HL-60/S4 (cell line): ENCODE measurements around the gene FN3KRP.

Source experiments
- in situ Hi-C: fragments of 300-500 bp; cut with MboI; formaldehyde crosslinking; loops from 2 replicates; pipeline ENCODE4 v1.14.3; 2022; ENCODE audit warnings: low sequenced_read_pairs

The FN3KRP gene

GRCh38 chr17:82703935-82704865 lies 12.3 kb upstream of the FN3KRP start:
- in situ Hi-C loops = no loop called here

GRCh38 chr17:82704886-82705285 lies 11.6 kb upstream of the FN3KRP start:
- in situ Hi-C loops = no loop called here

- in situ Hi-C loops = no loop called here
Measured at GRCh38 chr17:82705756-82706155, 10.8 kb upstream of the FN3KRP start.

GRCh38 chr17:82709024-82709675 lies 7.4 kb upstream of the FN3KRP start:
- in situ Hi-C loops = no loop called here

- in situ Hi-C loops = no loop called here
Measured at GRCh38 chr17:82709676-82710498, 6.6 kb upstream of the FN3KRP start.

GRCh38 chr17:82710499-82711232 lies 5.8 kb upstream of the FN3KRP start:
- in situ Hi-C loops = no loop called here

GRCh38 chr17:82713071-82713723 lies 3.3 kb upstream of the FN3KRP start:
- in situ Hi-C loops = no loop called here

- in situ Hi-C loops = no loop called here
Measured at GRCh38 chr17:82718986-82719685, 2.6 kb downstream of the FN3KRP start.

- in situ Hi-C loops = no loop called here
Measured at GRCh38 chr17:82720204-82720603, 3.7 kb downstream of the FN3KRP start.

- in situ Hi-C loops = no loop called here
Measured at GRCh38 chr17:82722341-82723013, 6.0 kb downstream of the FN3KRP start.

- in situ Hi-C loops = no loop called here
Measured at GRCh38 chr17:82723169-82723807, 6.8 kb downstream of the FN3KRP start.

GRCh38 chr17:82726427-82726826 lies 9.9 kb downstream of the FN3KRP start:
- in situ Hi-C loops = no loop called here

- in situ Hi-C loops = no loop called here
Measured at GRCh38 chr17:82729479-82730260, 13.2 kb downstream of the FN3KRP start.

GRCh38 chr17:82732118-82732743 lies 15.7 kb downstream of the FN3KRP start:
- in situ Hi-C loops = no loop called here

GRCh38 chr17:82734987-82735866 lies 18.7 kb downstream of the FN3KRP start, which contains the start of gene FN3K:
Gene FN3K (plus strand): TSS chr17:82735615. CDS start chr17:82735637, 22 bp downstream.
- in situ Hi-C loops = no loop called here

GRCh38 chr17:82736511-82737185 lies 20.1 kb downstream of the FN3KRP start:
- in situ Hi-C loops = no loop called here
